ENCODE results near the gene C1orf53. TPM values are rescaled to one million over a fixed set of nuclear protein-coding genes. Genes with fewer than 3 reads are reported as not detected.
"Not testable (repeated sequence)": the region's sequence is repeated elsewhere in the genome, so short reads cannot be mapped to it uniquely, and the experiment has no call there.

C1orf53 gene
- total and polyA plus RNA-seq, 8 donors, result 0.60 to 6.7 (median 2.6) TPM

GRCh38 chr1:197862671-197863070 is 39.8 kb upstream of the C1orf53 start:
- Histone ChIP-seq H3K27ac (no peak overlapping the region), H3K9me3 (no peaks in the 10 kb centered on the region), H3K27me3 (no peaks in the 10 kb centered on the region), H3K4me1 (no peaks in the 10 kb centered on the region), H3K4me3 (no peak overlapping the region), H3K36me3 (no peaks in the 10 kb centered on the region)
- no peak for TF ChIP-seq CTCF (IDR thresholded peaks at IDR 0.05)
- no peak for FAIRE-seq
- no peak for DNase-seq
- no peak for ATAC-seq
- intact Hi-C loops (cut with DNase I), result loop anchor here in 1 of 3 donors (10.0 kb wide), 1 partner anchor 248 kb away; no protein-coding TSS in a partner anchor

DNA sequence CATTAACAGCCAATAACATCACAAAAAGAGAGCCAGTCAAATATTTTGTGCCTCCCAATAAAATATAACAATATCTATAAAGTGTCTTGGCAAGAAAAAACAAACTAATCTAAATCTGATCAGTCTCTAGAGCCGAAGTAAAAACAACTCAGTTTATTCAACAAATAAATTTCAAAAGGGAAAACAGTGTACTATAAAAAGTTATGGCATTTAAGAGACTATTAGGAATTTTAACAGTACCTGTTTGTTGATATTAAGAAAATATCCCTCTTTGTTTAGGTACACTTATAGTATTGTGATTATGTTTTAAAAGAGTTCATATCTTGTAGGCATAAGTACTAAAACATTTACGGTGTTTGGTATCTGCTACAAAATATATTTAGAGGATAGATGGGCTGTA is 36.6 kb upstream of the C1orf53 start:
- Histone ChIP-seq H3K27ac (no peak overlapping the region), H3K36me3 (no peaks in the 10 kb centered on the region), H3K27me3 (no peaks in the 10 kb centered on the region), H3K9me3 (no peaks in the 10 kb centered on the region), H3K4me3 (no peak overlapping the region), H3K4me1 (no peaks in the 10 kb centered on the region)
- WGBS, 2 donors, result 69 to 75% methylated on average over 2 of the region's 2 CpGs
- no peak for DNase-seq
- intact Hi-C loops (cut with DNase I), result loop anchor here in 1 of 3 donors (10.0 kb wide), 1 partner anchor 251 kb away; no protein-coding TSS in a partner anchor
- no peak for TF ChIP-seq CTCF (IDR thresholded peaks at IDR 0.05)
- no peak for FAIRE-seq
- no peak for ATAC-seq

DNA sequence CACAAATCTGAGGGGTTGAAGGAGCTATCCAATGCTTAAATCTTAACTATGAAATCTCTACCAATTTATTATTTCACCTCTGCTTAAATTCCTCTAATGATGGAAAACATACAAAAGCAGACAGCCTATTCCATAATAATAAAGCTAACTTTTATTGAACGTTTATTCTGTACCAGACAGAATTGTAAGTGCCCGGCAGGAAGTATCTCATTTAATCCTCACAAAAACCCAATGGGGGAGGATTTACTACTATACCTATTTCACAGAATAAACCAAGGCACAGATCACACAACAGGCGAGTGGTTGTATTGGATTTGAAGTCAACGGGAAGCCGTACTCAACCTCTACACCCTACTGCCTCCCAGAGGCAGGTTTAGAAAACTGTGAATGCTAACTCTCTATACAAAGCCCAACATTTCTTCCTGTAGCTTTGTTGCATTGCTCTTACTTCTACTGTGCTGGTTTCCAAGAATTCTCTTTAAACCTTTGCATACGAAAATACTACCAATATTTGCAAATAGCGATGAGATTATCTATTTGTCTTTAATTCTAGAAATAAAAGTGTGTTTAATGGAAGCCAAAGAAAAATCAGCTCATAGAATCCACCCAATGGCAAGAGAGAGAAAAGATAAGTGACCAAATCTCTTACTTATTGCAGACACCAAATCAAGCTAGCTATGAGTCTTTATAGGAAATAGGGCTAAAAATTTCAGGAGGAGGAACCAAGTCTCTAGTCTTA is 33.5 kb upstream of the C1orf53 start:
- 6 to 7% methylated on average over 7 of the region's 7 CpGs for WGBS, 2 donors
- Histone ChIP-seq H3K27ac (no peak overlapping the region), H3K27me3 (no peaks in the 10 kb centered on the region), H3K9me3 (no peaks in the 10 kb centered on the region), H3K36me3 (no peaks in the 10 kb centered on the region), H3K4me1 (no peaks in the 10 kb centered on the region), H3K4me3 (no peak overlapping the region)
- FAIRE-seq (peak; percentile 23), ATAC-seq (peak; percentile 80 to 99 (median 96)), DNase-seq (peak in 3 of 6 donors; percentile 21 to 46 (median 30))
- intact Hi-C loops (cut with DNase I), result loop anchor here in 1 of 3 donors (10.0 kb wide), 1 partner anchor 254 kb away; no protein-coding TSS in a partner anchor
- peak in 3 of 4 donors; percentile 32 to 51 (median 48) for TF ChIP-seq CTCF (IDR thresholded peaks at IDR 0.05)

DNA sequence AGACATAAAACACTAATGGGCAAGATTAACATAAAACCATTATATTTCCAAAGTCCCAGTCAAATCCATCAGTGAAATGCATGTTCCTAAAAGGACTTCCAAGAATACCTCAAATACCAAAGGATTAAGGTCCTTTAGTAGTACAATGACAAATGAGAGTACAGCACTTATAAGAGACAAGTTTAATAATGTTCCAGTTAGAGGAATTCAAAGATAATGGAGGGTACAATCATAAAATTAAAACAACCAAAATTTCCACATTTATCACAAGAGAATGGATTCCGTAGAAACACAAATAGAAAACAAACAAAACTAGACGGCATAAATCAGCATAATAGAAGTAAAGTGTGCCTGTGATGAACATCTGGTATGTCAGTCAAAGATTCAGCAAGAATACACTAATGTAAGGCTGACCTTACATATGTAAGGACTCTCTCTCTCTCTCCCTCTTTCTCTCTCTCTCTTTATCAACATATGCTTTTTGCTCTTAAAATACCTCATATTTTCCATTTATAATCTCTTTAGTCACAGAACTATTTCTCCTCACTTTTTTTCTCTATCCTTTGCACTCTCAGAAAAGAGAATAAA is 32.8 kb upstream of the C1orf53 start:
- Histone ChIP-seq H3K4me1 (no peaks in the 10 kb centered on the region), H3K27me3 (no peaks in the 10 kb centered on the region), H3K27ac (no peak overlapping the region), H3K9me3 (no peaks in the 10 kb centered on the region), H3K4me3 (no peak overlapping the region), H3K36me3 (no peaks in the 10 kb centered on the region)
- DNase-seq (no peak), ATAC-seq (no peak), FAIRE-seq (no peak)
- TF ChIP-seq CTCF (IDR thresholded peaks at IDR 0.05), result no peak
- 42 to 62% methylated on average over 2 of the region's 2 CpGs for WGBS, 2 donors
- intact Hi-C loops (cut with DNase I), result loop anchor here in 2 of 3 donors (10.0 kb wide), 1 partner anchor 255 kb away; no protein-coding TSS in a partner anchor

DNA sequence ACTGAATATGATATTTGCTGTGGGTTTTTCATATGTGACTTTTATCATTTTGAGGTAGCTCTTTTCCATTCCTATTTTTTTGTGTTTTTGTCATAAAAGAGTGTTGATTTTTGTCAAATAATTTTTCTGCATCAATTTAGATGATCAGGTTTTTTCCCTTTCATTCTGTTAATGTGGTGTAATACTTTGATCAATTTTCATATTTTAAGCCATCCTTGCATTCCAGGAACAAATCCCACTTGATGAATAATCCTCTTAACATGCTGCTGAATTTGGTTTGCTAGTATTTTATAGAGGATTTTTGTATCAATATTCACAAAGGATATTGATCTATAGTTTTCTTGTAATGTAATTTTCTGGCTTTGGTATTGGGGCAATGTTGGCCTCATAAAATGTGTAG is 25.5 kb upstream of the C1orf53 start:
- FAIRE-seq, result no peak
- Histone ChIP-seq H3K27ac (no peak overlapping the region), H3K9me3 (no peaks in the 10 kb centered on the region), H3K27me3 (no peaks in the 10 kb centered on the region), H3K36me3 (no peaks in the 10 kb centered on the region), H3K4me1 (no peaks in the 10 kb centered on the region), H3K4me3 (no peak overlapping the region)
- ATAC-seq, result no peak
- DNase-seq, result no peak
- intact Hi-C loops (cut with DNase I), result loop anchor here in 1 of 3 donors (10.0 kb wide), 1 partner anchor 262 kb away; no protein-coding TSS in a partner anchor
- TF ChIP-seq CTCF (IDR thresholded peaks at IDR 0.05), result no peak

DNA sequence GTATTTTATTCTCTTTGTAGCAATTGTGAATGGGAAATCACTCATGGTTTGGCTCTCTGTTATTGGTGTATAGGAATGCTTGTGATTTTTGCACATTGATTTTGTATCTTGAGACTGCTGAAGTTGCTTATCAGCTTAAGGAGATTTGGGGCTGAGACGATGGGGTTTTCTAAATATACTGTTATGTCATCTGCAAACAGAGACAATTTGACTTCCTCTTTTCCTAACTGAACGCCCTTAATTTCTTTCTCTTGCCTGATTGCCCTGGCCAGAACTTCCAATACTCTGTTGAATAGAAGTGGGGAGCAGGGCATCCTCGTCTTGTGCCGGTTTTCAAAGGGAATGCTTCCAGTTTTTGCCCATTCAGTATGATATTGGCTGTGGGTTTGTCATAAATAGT is 22.0 kb upstream of the C1orf53 start:
- FAIRE-seq; H3K4me3 ChIP-seq; intact Hi-C loops (cut with DNase I); DNase-seq; H3K27me3 ChIP-seq; H3K27ac ChIP-seq; H3K4me1 ChIP-seq; H3K9me3 ChIP-seq; ATAC-seq; H3K36me3 ChIP-seq: not testable (repeated sequence)
- 69 to 77% methylated on average over 4 of the region's 4 CpGs for WGBS, 2 donors

GRCh38 chr1:197882241-197882640 is 20.2 kb upstream of the C1orf53 start:
- H3K4me3 ChIP-seq; FAIRE-seq; H3K9me3 ChIP-seq; H3K36me3 ChIP-seq; H3K27ac ChIP-seq; H3K27me3 ChIP-seq; intact Hi-C loops (cut with DNase I); ATAC-seq; H3K4me1 ChIP-seq; DNase-seq: not testable (repeated sequence)
- 75 to 83% methylated on average over 2 of the region's 2 CpGs for WGBS, 2 donors

Measured in pancreas (tissue), 10 donors.